SK-N-SH (cell line): ENCODE measurements around the gene NLGN1. TPM values are rescaled to one million over a fixed set of nuclear protein-coding genes. Genes with fewer than 3 reads are reported as not detected.

Experiments used
- CTCF ChIA-PET: fragments of 300-600, 350-600 bp; formaldehyde crosslinking; extraction: SDS; loops from one replicate; lab custom pipeline; 2021; lab: Yijun Ruan, JAX
- POLR2A ChIA-PET: fragments of 350-600 bp; sonication (Branson Sonifier 250); formaldehyde crosslinking; extraction: SDS; loops from one replicate; lab custom pipeline; 2020; ENCODE audit warnings: antibody characterized with exemption, inconsistent platforms; lab: Yijun Ruan, JAX
- DNase-seq: peaks from one replicate; pipeline ENCODE4 v3.0.0; 2012
- H2AFZ ChIP-seq: fragments of 200-600 bp; sonication (generic); 2 replicates; pipeline ENCODE4 v1.8.1; 2016; ENCODE audit warnings: antibody characterized with exemption, mild to moderate bottlenecking, low read depth
- H3F3A ChIP-seq: fragments of 200-600 bp; sonication (generic); replicated peaks from 2 replicates; pipeline ENCODE3; 2016; ENCODE audit warnings: antibody characterized with exemption, mild to moderate bottlenecking; ENCODE audit not compliant: insufficient read depth
- H3K27ac ChIP-seq, 2 experiments: fragments of 200-500 bp in 1 of 2; fragments of 200-600 bp in 1 of 2; sonication (Bioruptor generic) in 1 of 2; sonication (generic), shearing (Covaris generic) in 1 of 2; 2 replicates each; pipeline versions ENCODE4 v1.5.1 to v1.6.1; 2014 to 2016; ENCODE audit warnings: low read depth in 2 of 2, inconsistent platforms in 1 of 2, low read length in 1 of 2, mild to moderate bottlenecking in 1 of 2, mixed read lengths in 1 of 2
- H3K27me3 ChIP-seq: fragments of 200-600 bp; sonication (generic), shearing (Covaris generic); 2 replicates; pipeline ENCODE4 v1.6.1; 2016; ENCODE audit warnings: mixed run types; ENCODE audit not compliant: insufficient read depth
- H3K36me3 ChIP-seq, 2 experiments: fragments of 200-500 bp in 1 of 2; fragments of 200-600 bp in 1 of 2; sonication (Bioruptor generic) in 1 of 2; sonication (generic) in 1 of 2; replicated peaks in 1 of 2; 2 replicates each; pipeline versions ENCODE3 to v1.5.1; 2014 to 2016; ENCODE audit warnings: low read length in 1 of 2, mild to moderate bottlenecking in 1 of 2; ENCODE audit not compliant: insufficient read depth in 2 of 2, control insufficient read depth in 1 of 2
- H3K4me1 ChIP-seq, 2 experiments: fragments of 200-500 bp in 1 of 2; fragments of 200-600 bp in 1 of 2; sonication (Bioruptor generic) in 1 of 2; sonication (generic), shearing (Covaris generic) in 1 of 2; 2 replicates each; pipeline versions ENCODE4 v1.5.1 to v1.6.1; 2014 to 2016; ENCODE audit warnings: low read depth in 1 of 2, low read length in 1 of 2, mixed run types in 1 of 2; ENCODE audit not compliant: insufficient read depth in 2 of 2, control insufficient read depth in 1 of 2
- H3K4me2 ChIP-seq: fragments of 200-600 bp; sonication (generic), shearing (Covaris generic); 2 replicates; pipeline ENCODE4 v1.6.1; 2017; ENCODE audit warnings: mixed run types
- H3K4me3 ChIP-seq, 2 experiments: fragments of 200-500 bp in 1 of 2; fragments of 200-600 bp in 1 of 2; sonication (Bioruptor generic) in 1 of 2; sonication (generic), shearing (Covaris generic) in 1 of 2; 2 replicates each; pipeline versions ENCODE4 v1.5.1 to v1.8.1; 2014 to 2016; ENCODE audit warnings: low read depth in 2 of 2, inconsistent platforms in 1 of 2, low read length in 1 of 2, mild to moderate bottlenecking in 1 of 2, mixed read lengths in 1 of 2, moderate library complexity in 1 of 2
- H3K79me2 ChIP-seq: fragments of 200-600 bp; sonication (generic); 2 replicates; pipeline ENCODE4 v1.8.1; 2017; ENCODE audit warnings: mild to moderate bottlenecking; ENCODE audit not compliant: insufficient read depth
- H3K9ac ChIP-seq: fragments of 200-600 bp; sonication (generic); 2 replicates; pipeline ENCODE4 v1.6.1; 2017; ENCODE audit warnings: mixed run types
- H3K9me2 ChIP-seq: fragments of 200-600 bp; sonication (generic); 2 replicates; pipeline ENCODE4 v1.6.1; 2017; ENCODE audit warnings: mixed run types
- H3K9me3 ChIP-seq: fragments of 200-600 bp; sonication (generic); 2 replicates; pipeline ENCODE4 v1.6.1; 2017; ENCODE audit warnings: mixed run types, mild to moderate bottlenecking, moderate library complexity
- H4K20me1 ChIP-seq: fragments of 200-600 bp; sonication (generic); 2 replicates; pipeline ENCODE4 v1.6.1; 2017; ENCODE audit warnings: mild to moderate bottlenecking, mixed run types; ENCODE audit not compliant: insufficient read depth
- CHD2 ChIP-seq: fragments of 150-350 bp; IDR thresholded peaks from 2 replicates; pipeline ENCODE4 v1.6.1; 2018; ENCODE audit warnings: low read length; ENCODE audit not compliant: partially characterized antibody
- EP300 ChIP-seq, 2 experiments: IDR thresholded peaks; 2 replicates each; pipeline versions ENCODE4 v1.4.0 to v1.6.1; 2012; ENCODE audit warnings: borderline replicate concordance in 1 of 2, low read depth in 1 of 2, low read length in 1 of 2
- FOXJ3 ChIP-seq: sonication (generic); formaldehyde crosslinking; IDR thresholded peaks from 2 replicates; pipeline ENCODE4 v1.5.1; 2020; ENCODE audit warnings: mild to moderate bottlenecking, missing genetic modification reagents
- GATA2 ChIP-seq: sonication (generic); formaldehyde crosslinking; IDR thresholded peaks from 2 replicates; pipeline ENCODE4 v1.5.0; 2020; ENCODE audit warnings: mild to moderate bottlenecking, missing genetic modification reagents
- POLR2AphosphoS5 ChIP-seq: IDR thresholded peaks from 2 replicates; pipeline ENCODE4 v1.6.1; 2012; ENCODE audit warnings: low read depth, low read length
- RAD21 ChIP-seq: IDR thresholded peaks from 2 replicates; pipeline ENCODE4 v1.6.1; 2012; ENCODE audit warnings: mild to moderate bottlenecking, low read length
- RCOR1 ChIP-seq: fragments of 150-350 bp; IDR thresholded peaks from 2 replicates; pipeline ENCODE4 v1.6.1; 2017; ENCODE audit warnings: antibody characterized with exemption, low read length
- TCF12 ChIP-seq: IDR thresholded peaks from 2 replicates; pipeline ENCODE4 v1.4.0; 2012
- TEAD4 ChIP-seq: IDR thresholded peaks from 2 replicates; pipeline ENCODE4 v1.4.0; 2012; ENCODE audit warnings: mild to moderate bottlenecking, borderline replicate concordance; ENCODE audit not compliant: insufficient read depth
- YY1 ChIP-seq: IDR thresholded peaks from 2 replicates; pipeline ENCODE4 v1.4.0; 2012; ENCODE audit warnings: low read depth, mild to moderate bottlenecking
- WGBS: methylation state at CpG from one replicate; pipeline ENCODE4 v1.1.6; 2017; ENCODE audit warnings: low lambda C conversion rate; 5-methylcytosine and 5-hydroxymethylcytosine counted together
- polyA plus RNA-seq, 3 experiments: library from polyadenylated mRNA; depleted of rRNA; stranded (reverse); fragments of >200 nt; gene quantifications; 2 replicates each; pipeline ENCODE4 v1.2.3, GENCODE V29; 2012
- TF ChIP-seq, protein P1 (sequence below): IDR thresholded peaks from 2 replicates; pipeline ENCODE4 v1.4.0; 2012; ENCODE audit warnings: low read depth, borderline replicate concordance
- TF ChIP-seq, protein P2 (sequence below): fragments of 200-600 bp; sonication (generic); IDR thresholded peaks from 2 replicates; pipeline ENCODE4 v1.6.1; 2017; ENCODE audit warnings: antibody characterized with exemption, mild to moderate bottlenecking, moderate library complexity
- TF ChIP-seq, protein P3 (sequence below): IDR thresholded peaks from 2 replicates; pipeline ENCODE4; 2012

The NLGN1 gene
- polyA plus RNA-seq, 1 of the 3 experiments (the other 2 are of a cell fraction): 1.5 TPM

DNA sequence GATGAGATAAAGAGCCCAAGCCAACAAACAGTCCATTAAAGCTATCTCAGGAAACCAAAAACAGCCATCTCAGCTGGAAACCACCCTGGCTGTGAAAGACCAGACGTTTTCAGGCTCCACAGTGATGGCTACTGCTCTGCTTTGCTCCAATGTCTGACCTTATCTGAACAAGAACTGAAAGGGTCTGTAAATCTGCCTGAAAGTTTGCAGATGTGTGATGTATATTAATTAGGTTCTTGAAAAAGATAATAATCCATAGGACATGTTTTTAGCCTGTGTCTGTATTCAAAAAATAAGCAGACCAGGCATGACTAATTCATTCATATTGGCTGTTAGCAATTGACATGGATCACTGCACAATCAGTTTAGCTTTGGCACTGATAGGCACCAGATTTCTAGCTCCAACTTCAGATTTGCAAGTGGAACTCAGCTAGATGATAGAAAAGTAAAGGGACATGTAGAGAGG is 850.2 kb downstream of the NLGN1 start:
- TF ChIP-seq FOXJ3 (CRISPR knock-in tag): peak; percentile 87
- TF ChIP-seq TEAD4: peak; percentile 39; the same call in 1 of the 2 replicates
- peak; percentile 99 for TF ChIP-seq GATA2
- peak; percentile 74 for TF ChIP-seq CHD2
- TF ChIP-seq YY1: no peak
- TF ChIP-seq, protein P1, sequence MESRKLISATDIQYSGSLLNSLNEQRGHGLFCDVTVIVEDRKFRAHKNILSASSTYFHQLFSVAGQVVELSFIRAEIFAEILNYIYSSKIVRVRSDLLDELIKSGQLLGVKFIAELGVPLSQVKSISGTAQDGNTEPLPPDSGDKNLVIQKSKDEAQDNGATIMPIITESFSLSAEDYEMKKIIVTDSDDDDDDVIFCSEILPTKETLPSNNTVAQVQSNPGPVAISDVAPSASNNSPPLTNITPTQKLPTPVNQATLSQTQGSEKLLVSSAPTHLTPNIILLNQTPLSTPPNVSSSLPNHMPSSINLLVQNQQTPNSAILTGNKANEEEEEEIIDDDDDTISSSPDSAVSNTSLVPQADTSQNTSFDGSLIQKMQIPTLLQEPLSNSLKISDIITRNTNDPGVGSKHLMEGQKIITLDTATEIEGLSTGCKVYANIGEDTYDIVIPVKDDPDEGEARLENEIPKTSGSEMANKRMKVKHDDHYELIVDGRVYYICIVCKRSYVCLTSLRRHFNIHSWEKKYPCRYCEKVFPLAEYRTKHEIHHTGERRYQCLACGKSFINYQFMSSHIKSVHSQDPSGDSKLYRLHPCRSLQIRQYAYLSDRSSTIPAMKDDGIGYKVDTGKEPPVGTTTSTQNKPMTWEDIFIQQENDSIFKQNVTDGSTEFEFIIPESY: no peak
- TF ChIP-seq RCOR1: peak; percentile 98
- 0 out of 2 replicates have a peak, but pooled peaks have one; percentile 42 for TF ChIP-seq POLR2AphosphoS5
- peak in 1 of 2 experiments; percentile 95; a peak in 2 of 4 replicates for TF ChIP-seq EP300 (IDR thresholded peaks at IDR 0.05; ENCODE audit: borderline replicate concordance in 1 of 2, low read depth in 1 of 2, low read length in 1 of 2)
- TF ChIP-seq TCF12: peak; percentile 70
- TF ChIP-seq, all 33 proteins: peak for 8
- H4K20me1 ChIP-seq: no peaks in the 10 kb centered on the region
- no peaks in the 10 kb centered on the region for H3K9me2 ChIP-seq
- H3K27ac ChIP-seq: no peak overlapping the region; a peak in 1 of 4 replicates
- H2AFZ ChIP-seq: no peak overlapping the region
- H3K4me3 ChIP-seq: no peak overlapping the region
- ChIA-PET CTCF (interaction anchor here (2.3 kb wide), 1 partner anchor 194 kb away, joined by 6 read pairs; no protein-coding TSS in a partner anchor), POLR2A (interaction anchor here (1.0 kb wide), 1 partner anchor 193 kb away, joined by 3 read pairs; no protein-coding TSS in a partner anchor)
- H3F3A ChIP-seq: peaks cover 4% of the 10 kb centered on the region
- H3K4me2 ChIP-seq: no peak overlapping the region
- no peaks in the 10 kb centered on the region for H3K36me3 ChIP-seq
- H3K79me2 ChIP-seq: no peaks in the 10 kb centered on the region
- no peak overlapping the region for H3K9ac ChIP-seq
- DNase-seq: peak; percentile 72
- WGBS: 18% methylated on average over 1 of the region's 1 CpG
- H3K27me3 ChIP-seq: no peaks in the 10 kb centered on the region
- H3K9me3 ChIP-seq: no peaks in the 10 kb centered on the region
- peaks cover 0 to 6% of the 10 kb centered on the region in 2 experiments; a peak in 3 of 4 replicates for H3K4me1 ChIP-seq

DNA sequence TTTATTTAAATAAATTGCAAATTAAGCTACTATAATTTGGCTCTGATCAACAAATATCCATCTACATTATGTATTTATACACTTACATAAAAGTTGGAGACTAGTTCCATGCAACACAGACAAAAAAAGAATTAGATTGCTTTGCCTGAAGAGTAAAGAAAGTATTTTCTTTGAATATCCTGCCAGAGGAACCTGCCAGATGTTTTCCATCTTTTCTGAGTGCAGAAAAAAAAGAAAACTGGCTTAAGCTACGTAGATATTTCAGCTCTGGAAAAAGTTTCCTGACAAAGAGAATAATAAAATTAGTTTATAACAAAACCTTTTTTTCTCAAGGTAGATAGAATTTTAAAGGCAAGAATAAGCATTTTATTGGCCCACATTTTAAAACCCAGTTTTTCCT is 854.1 kb downstream of the NLGN1 start:
- Histone ChIP-seq H3K4me2 (no peak overlapping the region), H4K20me1 (no peaks in the 10 kb centered on the region), H3K79me2 (no peaks in the 10 kb centered on the region), H3F3A (peaks cover 4% of the 10 kb centered on the region), H3K27me3 (no peaks in the 10 kb centered on the region), H2AFZ (no peak overlapping the region), H3K4me3 (no peak overlapping the region), H3K9ac (no peak overlapping the region), H3K36me3 (no peaks in the 10 kb centered on the region), H3K9me2 (no peaks in the 10 kb centered on the region), H3K4me1 (peaks cover 0 to 6% of the 10 kb centered on the region in 2 experiments; a peak in 3 of 4 replicates), H3K27ac (no peak overlapping the region), H3K9me3 (0 out of 2 replicates have a peak, but pooled peaks cover 3% of the 10 kb centered on the region)
- no peak for DNase-seq
- POLR2A ChIA-PET: no interaction called here
- TF ChIP-seq, protein P2, sequence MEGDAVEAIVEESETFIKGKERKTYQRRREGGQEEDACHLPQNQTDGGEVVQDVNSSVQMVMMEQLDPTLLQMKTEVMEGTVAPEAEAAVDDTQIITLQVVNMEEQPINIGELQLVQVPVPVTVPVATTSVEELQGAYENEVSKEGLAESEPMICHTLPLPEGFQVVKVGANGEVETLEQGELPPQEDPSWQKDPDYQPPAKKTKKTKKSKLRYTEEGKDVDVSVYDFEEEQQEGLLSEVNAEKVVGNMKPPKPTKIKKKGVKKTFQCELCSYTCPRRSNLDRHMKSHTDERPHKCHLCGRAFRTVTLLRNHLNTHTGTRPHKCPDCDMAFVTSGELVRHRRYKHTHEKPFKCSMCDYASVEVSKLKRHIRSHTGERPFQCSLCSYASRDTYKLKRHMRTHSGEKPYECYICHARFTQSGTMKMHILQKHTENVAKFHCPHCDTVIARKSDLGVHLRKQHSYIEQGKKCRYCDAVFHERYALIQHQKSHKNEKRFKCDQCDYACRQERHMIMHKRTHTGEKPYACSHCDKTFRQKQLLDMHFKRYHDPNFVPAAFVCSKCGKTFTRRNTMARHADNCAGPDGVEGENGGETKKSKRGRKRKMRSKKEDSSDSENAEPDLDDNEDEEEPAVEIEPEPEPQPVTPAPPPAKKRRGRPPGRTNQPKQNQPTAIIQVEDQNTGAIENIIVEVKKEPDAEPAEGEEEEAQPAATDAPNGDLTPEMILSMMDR: no peak
- TF ChIP-seq, protein P3, sequence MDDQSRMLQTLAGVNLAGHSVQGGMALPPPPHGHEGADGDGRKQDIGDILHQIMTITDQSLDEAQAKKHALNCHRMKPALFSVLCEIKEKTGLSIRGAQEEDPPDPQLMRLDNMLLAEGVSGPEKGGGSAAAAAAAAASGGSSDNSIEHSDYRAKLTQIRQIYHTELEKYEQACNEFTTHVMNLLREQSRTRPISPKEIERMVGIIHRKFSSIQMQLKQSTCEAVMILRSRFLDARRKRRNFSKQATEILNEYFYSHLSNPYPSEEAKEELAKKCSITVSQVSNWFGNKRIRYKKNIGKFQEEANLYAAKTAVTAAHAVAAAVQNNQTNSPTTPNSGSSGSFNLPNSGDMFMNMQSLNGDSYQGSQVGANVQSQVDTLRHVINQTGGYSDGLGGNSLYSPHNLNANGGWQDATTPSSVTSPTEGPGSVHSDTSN: no peak
- TF ChIP-seq TEAD4: no peak
- no peak for TF ChIP-seq RAD21
- CTCF ChIA-PET: interaction anchor here (0.5 kb wide), 1 partner anchor 17 kb away, joined by 3 read pairs; no protein-coding TSS in a partner anchor
- WGBS: 17% methylated on average over 1 of the region's 1 CpG
